Smooth muscle cell (in vitro differentiated cells): ENCODE measurements around the gene CHRM2. TPM values are rescaled to one million over a fixed set of nuclear protein-coding genes. Genes with fewer than 3 reads are reported as not detected.

Experiments used
- DNase-seq: peaks from one replicate; lab custom pipeline; 2025; ENCODE audit not compliant: unreplicated experiment; lab: John Stamatoyannopoulos, UW
- H2AFZ ChIP-seq: fragments of 200-600 bp; sonication (generic); 2 replicates; pipeline ENCODE4 v1.6.0; 2016; ENCODE audit warnings: antibody characterized with exemption, low read depth, mild to moderate bottlenecking
- H3F3A ChIP-seq: fragments of 200-600 bp; sonication (generic); 2 replicates; pipeline ENCODE4 v1.6.0; 2017; ENCODE audit warnings: antibody characterized with exemption, low read depth
- H3K27ac ChIP-seq: fragments of 200-600 bp; sonication (generic); 2 replicates; pipeline ENCODE4 v1.5.1; 2016; ENCODE audit warnings: low read depth, mild to moderate bottlenecking
- H3K27me3 ChIP-seq: fragments of 200-600 bp; sonication (generic); 2 replicates; pipeline ENCODE4 v1.6.1; 2016; ENCODE audit warnings: low read depth, mild to moderate bottlenecking
- H3K36me3 ChIP-seq: fragments of 200-600 bp; sonication (generic); 2 replicates; pipeline ENCODE4 v1.5.1; 2016; ENCODE audit warnings: low read depth
- H3K4me1 ChIP-seq: fragments of 200-600 bp; sonication (generic); 2 replicates; pipeline ENCODE4 v1.5.1; 2016; ENCODE audit warnings: low read depth
- H3K4me2 ChIP-seq: fragments of 200-600 bp; sonication (generic); 2 replicates; pipeline ENCODE4 v1.6.0; 2016; ENCODE audit warnings: mild to moderate bottlenecking
- H3K4me3 ChIP-seq: fragments of 200-600 bp; sonication (generic); 2 replicates; pipeline ENCODE4 v1.5.1; 2016; ENCODE audit warnings: mild to moderate bottlenecking
- H3K79me2 ChIP-seq: fragments of 200-600 bp; sonication (generic); 2 replicates; pipeline ENCODE4 v1.6.0; 2016; ENCODE audit warnings: low read depth, mild to moderate bottlenecking
- H3K9ac ChIP-seq: fragments of 200-600 bp; sonication (generic); 2 replicates; pipeline ENCODE4 v1.6.0; 2016; ENCODE audit warnings: low read depth
- H3K9me3 ChIP-seq: fragments of 200-600 bp; sonication (generic); replicated peaks from 2 replicates; pipeline ENCODE4 v1.5.1; 2016; ENCODE audit warnings: low read depth
- H4K20me1 ChIP-seq: fragments of 200-600 bp; sonication (generic); 2 replicates; pipeline ENCODE4 v1.6.0; 2016; ENCODE audit warnings: low read depth
- CTCF ChIP-seq: fragments of 200-600 bp; sonication (generic); IDR thresholded peaks from 2 replicates; pipeline ENCODE4 v1.5.1; 2017; ENCODE audit warnings: borderline replicate concordance, mild to moderate bottlenecking, antibody characterized with exemption; ENCODE audit not compliant: insufficient read depth, poor library complexity, severe bottlenecking
- WGBS: methylation state at CpG from one replicate; pipeline ENCODE4 v1.1.7; 2016; ENCODE audit warnings: low lambda C conversion rate; 5-methylcytosine and 5-hydroxymethylcytosine counted together
- polyA plus RNA-seq: library from polyadenylated mRNA; unstranded; fragments of >200 nt; fragmentation: Nextera tagmentation; extraction: Ambion mirVana; gene quantifications from 2 replicates; pipeline ENCODE4 v1.2.1, GENCODE V29; 2016
- total RNA-seq: library from RNA; depleted of rRNA; stranded (reverse); fragments of >200 nt; gene quantifications from 2 replicates; pipeline ENCODE4 v1.2.3, GENCODE V29; 2014

CHRM2 gene
- total and polyA plus RNA-seq, 2 experiments from 2014 or later, result 0.33 to 3.0 TPM

- WGBS, result 92% methylated on average over 2 of the region's 2 CpGs
- Histone ChIP-seq H3K4me2 (no peak overlapping the region), H3K79me2 (no peaks in the 10 kb centered on the region), H3K4me3 (no peak overlapping the region), H3K27ac (no peak overlapping the region), H4K20me1 (no peaks in the 10 kb centered on the region), H3K9ac (no peak overlapping the region), H2AFZ (no peak overlapping the region), H3K27me3 (no peaks in the 10 kb centered on the region), H3K36me3 (no peaks in the 10 kb centered on the region), H3K9me3 (no peaks in the 10 kb centered on the region), H3K4me1 (peaks cover 9% of the 10 kb centered on the region), H3F3A (no peaks in the 10 kb centered on the region)
- TF ChIP-seq CTCF, result no peak
- DNase-seq, result no peak
These were observed 132.2 kb downstream of the CHRM2 start for GRCh38 chr7:137000621-137001020.

- Histone ChIP-seq H3F3A (no peaks in the 10 kb centered on the region), H3K27ac (no peak overlapping the region), H3K36me3 (no peaks in the 10 kb centered on the region), H3K79me2 (no peaks in the 10 kb centered on the region), H3K4me3 (no peak overlapping the region), H4K20me1 (no peaks in the 10 kb centered on the region), H3K27me3 (no peaks in the 10 kb centered on the region), H3K9ac (no peak overlapping the region), H2AFZ (no peak overlapping the region), H3K4me1 (peaks cover 9% of the 10 kb centered on the region), H3K4me2 (no peak overlapping the region), H3K9me3 (no peaks in the 10 kb centered on the region)
- no peak for DNase-seq
- TF ChIP-seq CTCF, result no peak
- 54% methylated on average over 2 of the region's 2 CpGs for WGBS
These were observed 132.6 kb downstream of the CHRM2 start for GRCh38 chr7:137001041-137001440.

DNA sequence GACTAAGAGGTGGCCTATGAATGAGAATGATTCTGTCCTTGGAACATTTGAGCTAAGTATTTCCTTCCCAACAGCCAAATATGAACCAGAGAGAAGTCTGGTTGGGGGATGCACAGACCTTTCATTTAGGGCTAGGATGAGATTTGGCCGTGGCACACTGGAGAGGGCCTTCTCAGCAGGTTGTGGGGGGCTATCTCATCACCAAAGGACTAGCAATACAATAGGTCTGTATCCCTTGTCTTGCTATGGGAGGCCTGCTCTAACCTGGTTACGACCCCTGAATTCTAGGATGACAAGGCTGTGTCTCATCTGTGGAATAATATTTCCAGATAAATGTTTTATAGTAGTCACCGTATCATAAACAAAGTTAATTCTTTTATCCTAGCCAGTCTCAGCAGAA lies 133.0 kb downstream of the CHRM2 start:
- no peak overlapping the region for H3K4me2 ChIP-seq
- no peak overlapping the region for H3K9ac ChIP-seq
- H4K20me1 ChIP-seq, result no peaks in the 10 kb centered on the region
- no peaks in the 10 kb centered on the region for H3K27me3 ChIP-seq
- no peak overlapping the region for H3K27ac ChIP-seq
- H3K4me1 ChIP-seq, result peaks cover 9% of the 10 kb centered on the region
- H2AFZ ChIP-seq, result no peak overlapping the region
- no peak for DNase-seq
- no peaks in the 10 kb centered on the region for H3F3A ChIP-seq
- TF ChIP-seq CTCF, result no peak
- no peaks in the 10 kb centered on the region for H3K79me2 ChIP-seq
- no peaks in the 10 kb centered on the region for H3K36me3 ChIP-seq
- H3K4me3 ChIP-seq, result no peak overlapping the region
- 77% methylated on average over 3 of the region's 3 CpGs for WGBS
- no peaks in the 10 kb centered on the region for H3K9me3 ChIP-seq

DNA sequence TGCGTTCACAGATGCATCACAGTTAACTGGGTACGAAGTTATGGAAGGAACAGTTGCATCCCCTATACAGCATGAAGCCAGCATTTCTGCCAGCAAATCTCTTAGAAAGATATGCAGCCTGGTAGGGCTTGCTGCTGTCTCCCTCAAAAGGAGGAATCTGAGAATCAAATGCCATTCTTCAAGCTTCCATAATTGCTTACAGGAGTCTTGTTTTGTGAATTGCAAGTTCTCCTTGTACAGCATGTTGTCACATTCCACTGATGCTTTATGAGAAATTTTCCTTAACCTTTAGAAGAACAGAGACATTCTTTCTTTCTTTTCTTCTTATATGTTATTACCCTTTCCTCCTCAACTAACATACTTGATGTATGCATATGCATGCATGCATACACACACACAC lies 134.6 kb downstream of the CHRM2 start:
- no peak overlapping the region for H3K27ac ChIP-seq
- 87% methylated on average over 2 of the region's 2 CpGs for whole genome bisulfite sequencing

More for the DNA sequence above, 134.6 kb downstream of the CHRM2 start:
- Histone ChIP-seq H3K9ac (no peak overlapping the region), H3K9me3 (no peaks in the 10 kb centered on the region), H3F3A (no peaks in the 10 kb centered on the region), H3K27me3 (no peaks in the 10 kb centered on the region), H2AFZ (no peak overlapping the region), H3K4me2 (no peak overlapping the region), H4K20me1 (no peaks in the 10 kb centered on the region), H3K4me1 (peaks cover 9% of the 10 kb centered on the region), H3K36me3 (no peaks in the 10 kb centered on the region), H3K79me2 (no peaks in the 10 kb centered on the region), H3K4me3 (no peak overlapping the region)
- no peak for DNase-seq
- no peak for TF ChIP-seq CTCF
